ENCODE results near the gene HOXC10. TPM values are rescaled to one million over a fixed set of nuclear protein-coding genes. Genes with fewer than 3 reads are reported as not detected.

Gene HOXC10
- total and polyA plus RNA-seq, 8 donors: not detected

DNA sequence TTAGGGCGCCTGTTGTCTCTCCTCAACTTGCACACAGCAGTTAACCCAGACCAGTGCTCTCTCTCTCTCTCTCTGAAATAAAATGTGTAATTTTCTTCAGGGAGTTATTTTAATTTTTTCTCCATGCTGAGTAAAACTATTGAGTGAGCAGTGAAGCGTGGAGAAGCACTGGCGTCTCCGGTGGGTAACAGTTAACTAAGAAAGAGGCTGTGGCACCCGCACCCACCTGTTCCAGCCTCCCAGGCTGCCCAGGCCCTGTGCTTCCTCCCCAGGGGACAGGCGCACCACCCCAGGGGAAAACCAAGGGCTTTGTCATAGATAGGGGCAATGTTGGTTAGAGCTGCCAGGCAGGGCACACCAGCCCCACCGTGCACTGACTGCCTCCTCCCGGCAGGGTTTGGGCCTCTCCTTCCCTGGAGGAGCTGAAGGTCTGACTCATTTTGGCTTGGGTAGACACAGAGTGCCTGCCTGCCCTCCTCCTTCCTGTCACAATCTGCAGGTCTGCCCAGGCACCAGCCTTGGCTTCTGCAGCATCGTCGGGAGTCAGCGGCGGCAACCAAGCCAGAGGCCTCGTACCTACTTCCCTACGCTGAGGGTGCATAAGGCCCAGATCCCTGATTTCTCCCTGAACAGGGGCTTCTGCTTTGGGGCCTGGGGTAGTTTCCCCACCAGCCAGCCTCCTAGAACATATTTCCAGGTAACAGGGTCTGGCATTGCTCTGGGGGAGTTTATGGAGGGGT lies 51.8 kb downstream of the HOXC10 start:
- 75 to 94% (median 81%) methylated on average over 12 to 14 of the region's 14 CpGs for WGBS, 5 donors
- no peaks in the 10 kb centered on the region for H3K9me3 ChIP-seq
- H3K27me3 ChIP-seq: peaks cover 0 to 97% (median 34%) of the 10 kb centered on the region in 3 donors
- peak in 1 of 3 donors; percentile 18 for TF ChIP-seq POLR2AphosphoS5 (IDR thresholded peaks at IDR 0.05)
- TF ChIP-seq POLR2A (IDR thresholded peaks at IDR 0.05): no peak
- TF ChIP-seq EP300 (IDR thresholded peaks at IDR 0.05): no peak
- TF ChIP-seq, protein P1, sequence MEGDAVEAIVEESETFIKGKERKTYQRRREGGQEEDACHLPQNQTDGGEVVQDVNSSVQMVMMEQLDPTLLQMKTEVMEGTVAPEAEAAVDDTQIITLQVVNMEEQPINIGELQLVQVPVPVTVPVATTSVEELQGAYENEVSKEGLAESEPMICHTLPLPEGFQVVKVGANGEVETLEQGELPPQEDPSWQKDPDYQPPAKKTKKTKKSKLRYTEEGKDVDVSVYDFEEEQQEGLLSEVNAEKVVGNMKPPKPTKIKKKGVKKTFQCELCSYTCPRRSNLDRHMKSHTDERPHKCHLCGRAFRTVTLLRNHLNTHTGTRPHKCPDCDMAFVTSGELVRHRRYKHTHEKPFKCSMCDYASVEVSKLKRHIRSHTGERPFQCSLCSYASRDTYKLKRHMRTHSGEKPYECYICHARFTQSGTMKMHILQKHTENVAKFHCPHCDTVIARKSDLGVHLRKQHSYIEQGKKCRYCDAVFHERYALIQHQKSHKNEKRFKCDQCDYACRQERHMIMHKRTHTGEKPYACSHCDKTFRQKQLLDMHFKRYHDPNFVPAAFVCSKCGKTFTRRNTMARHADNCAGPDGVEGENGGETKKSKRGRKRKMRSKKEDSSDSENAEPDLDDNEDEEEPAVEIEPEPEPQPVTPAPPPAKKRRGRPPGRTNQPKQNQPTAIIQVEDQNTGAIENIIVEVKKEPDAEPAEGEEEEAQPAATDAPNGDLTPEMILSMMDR (IDR thresholded peaks at IDR 0.05): peak in 1 of 7 experiments; percentile 8
- peak overlapping the region in 2 of 5 donors; percentile 62 to 82 for H3K27ac ChIP-seq
- intact Hi-C loops (cut with DNase I; ENCODE audit: low total_unique reads): no loop called here
- H3K4me1 ChIP-seq: peaks cover 6 to 56% (median 31%) of the 10 kb centered on the region in 4 donors
- no peak for DNase-seq
- H3K4me3 ChIP-seq: no peak overlapping the region
- H3K36me3 ChIP-seq: no peaks in the 10 kb centered on the region

DNA sequence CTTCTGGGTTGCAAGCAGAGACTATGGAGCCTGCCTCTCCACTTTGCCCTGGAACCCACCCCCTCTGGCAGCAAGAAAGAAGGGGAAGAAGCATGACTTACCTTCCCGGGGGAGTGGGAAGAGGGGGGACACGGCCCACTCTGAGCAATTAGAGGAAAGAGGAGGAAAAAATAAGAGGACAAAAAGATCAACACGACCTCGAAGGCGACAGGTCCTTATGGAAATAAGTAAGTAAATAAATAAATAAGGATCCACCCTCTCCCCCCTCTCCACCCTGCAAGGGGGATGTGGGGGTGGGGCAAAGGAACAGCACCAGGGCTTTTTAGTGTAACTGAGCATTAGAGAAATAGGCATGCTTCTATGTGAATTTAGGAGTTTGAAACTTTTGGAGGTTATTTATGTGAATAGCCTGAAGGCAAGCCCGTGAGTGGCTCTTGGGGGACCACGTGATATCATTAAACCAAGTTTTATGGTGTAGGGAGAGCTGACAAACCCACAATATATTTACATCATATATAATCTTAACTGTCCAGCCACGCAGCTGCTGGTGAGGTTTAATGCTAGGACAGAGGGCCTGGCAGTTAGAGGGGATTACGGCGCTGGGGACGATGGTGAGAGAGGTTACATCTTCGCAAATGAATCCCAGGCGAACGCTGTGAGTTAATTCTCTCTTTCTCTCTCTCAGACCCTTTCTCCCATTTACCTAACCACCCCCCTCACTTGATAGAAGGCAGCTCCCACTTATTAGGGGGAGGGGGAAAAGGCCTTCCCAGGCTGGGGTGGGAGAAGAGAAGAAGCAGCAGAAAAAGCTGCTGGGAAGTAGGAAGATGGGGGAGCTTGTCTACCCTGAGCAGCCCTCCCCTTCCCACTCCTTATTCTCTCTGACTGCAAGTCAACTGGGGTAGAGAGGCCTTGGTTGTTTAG lies 52.7 kb downstream of the HOXC10 start:
- intact Hi-C loops (cut with DNase I; ENCODE audit: low total_unique reads): no loop called here
- Histone ChIP-seq H3K9me3 (no peaks in the 10 kb centered on the region), H3K27me3 (peaks cover 0 to 95% (median 27%) of the 10 kb centered on the region in 3 donors), H3K36me3 (no peaks in the 10 kb centered on the region), H3K4me3 (no peak overlapping the region), H3K27ac (peak overlapping the region in 4 of 5 donors; percentile 24 to 62 (median 54)), H3K4me1 (peaks cover 6 to 50% (median 31%) of the 10 kb centered on the region in 4 donors)
- peak in 1 of 2 donors; percentile 37 for DNase-seq
- TF ChIP-seq EP300 (IDR thresholded peaks at IDR 0.05) (no peak), POLR2AphosphoS5 (IDR thresholded peaks at IDR 0.05) (no peak), POLR2A (IDR thresholded peaks at IDR 0.05) (no peak)
- TF ChIP-seq, protein P1 (IDR thresholded peaks at IDR 0.05): no peak
- WGBS, 5 donors: 63 to 78% (median 68%) methylated on average over 14 of the region's 14 CpGs

DNA sequence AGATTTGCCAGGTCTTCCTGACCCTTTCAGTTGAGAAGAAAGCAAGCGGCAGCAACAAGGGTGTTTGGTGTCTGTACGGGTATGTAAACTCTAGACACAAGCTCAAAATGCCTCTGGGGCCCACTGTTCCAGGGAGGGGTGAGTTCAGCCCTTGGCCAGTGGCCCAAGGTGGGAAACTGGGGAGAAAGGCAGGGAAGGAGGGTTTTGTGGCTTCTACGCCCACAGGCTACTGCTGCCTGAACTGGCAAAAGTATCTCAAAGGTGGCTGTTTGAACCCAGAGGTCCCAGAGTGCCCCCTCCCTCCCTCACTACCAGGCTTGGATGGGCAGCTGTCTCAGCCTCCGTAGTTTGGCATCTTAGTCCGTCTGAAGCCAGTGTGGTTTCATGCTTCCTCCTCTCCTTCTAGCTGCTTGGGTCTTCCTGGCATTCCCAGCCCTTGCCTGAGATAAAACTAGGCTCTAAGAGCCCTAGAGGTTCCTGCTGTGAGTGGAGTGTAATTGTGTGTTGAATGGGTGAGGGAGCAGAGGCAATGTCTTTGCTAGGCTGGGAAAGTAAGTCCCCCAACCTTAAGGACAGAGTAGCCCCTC lies 53.4 kb downstream of the HOXC10 start:
- Histone ChIP-seq H3K27me3 (peaks cover 0 to 94% (median 19%) of the 10 kb centered on the region in 3 donors), H3K9me3 (no peaks in the 10 kb centered on the region), H3K27ac (peak overlapping the region in 4 of 5 donors; percentile 24 to 62 (median 54)), H3K4me3 (no peak overlapping the region), H3K36me3 (no peaks in the 10 kb centered on the region), H3K4me1 (peaks cover 6 to 43% (median 25%) of the 10 kb centered on the region in 4 donors)
- TF ChIP-seq, protein P1 (IDR thresholded peaks at IDR 0.05): no peak
- no peak for TF ChIP-seq POLR2A (IDR thresholded peaks at IDR 0.05)
- no peak for TF ChIP-seq EP300 (IDR thresholded peaks at IDR 0.05)
- no peak for TF ChIP-seq POLR2AphosphoS5 (IDR thresholded peaks at IDR 0.05)
- WGBS, 5 donors: 66 to 84% (median 69%) methylated on average over 5 of the region's 5 CpGs
- no peak for DNase-seq
- intact Hi-C loops (cut with DNase I; ENCODE audit: low total_unique reads): no loop called here
